H1 (cell line): ENCODE results near the gene CBX4. TPM values are rescaled to one million over a fixed set of nuclear protein-coding genes. Genes with fewer than 3 reads are reported as not detected.

Source experiments
- CBX8 ChIP-seq: fragments of 300-800, 300-1000 bp; sonication (generic); IDR thresholded peaks from 2 replicates; pipeline ENCODE4 v1.7.1; 2016; ENCODE audit warnings: low read depth, low read length, borderline replicate concordance
- CTBP2 ChIP-seq: IDR thresholded peaks from 2 replicates; pipeline ENCODE4 v1.7.0; 2011; ENCODE audit warnings: borderline replicate concordance, mild to moderate bottlenecking, moderate library complexity, mixed read lengths, low read length; ENCODE audit not compliant: insufficient read depth, insufficient read length
- FOSL1 ChIP-seq: IDR thresholded peaks from 2 replicates; pipeline ENCODE4 v1.6.1; 2011; ENCODE audit warnings: mild to moderate bottlenecking, low read depth, low read length, moderate library complexity; ENCODE audit not compliant: insufficient read depth
- SIN3A ChIP-seq, 2 experiments: IDR thresholded peaks in 1 of 2; conservative IDR thresholded peaks in 1 of 2; 2 replicates each; pipeline ENCODE4 v1.6.1; 2011 to 2012; ENCODE audit warnings: low read length in 2 of 2, improper control_type of control experiment in 1 of 2, low read depth in 1 of 2, mild to moderate bottlenecking in 1 of 2
- SRF ChIP-seq: IDR thresholded peaks from 2 replicates; pipeline ENCODE4 v1.6.1; 2011; ENCODE audit warnings: mild to moderate bottlenecking, low read depth, low read length, moderate library complexity
- polyA plus RNA-seq, 7 experiments: library from polyadenylated mRNA; depleted of rRNA in 3 of 7; stranded (reverse) in 5 of 7; unstranded in 2 of 7; fragments of >200 nt in 5 of 7; fragments of 200-250 nt in 2 of 7; gene quantifications; 1 replicate in 5 of 7; 2 replicates in 1 of 7; 4 replicates in 1 of 7; pipeline versions ENCODE4 v1.2.1 to v1.2.3, GENCODE V29; 2011 to 2013; ENCODE audit warnings: missing spikeins in 2 of 7, mixed read lengths in 2 of 7
- total RNA-seq: library from RNA; stranded (reverse); fragmentation: NEBNext Ultra II Directional; extraction: Animal tissue kit (Norgen Biotek cat#: 25700); gene quantifications from 2 replicates; pipeline ENCODE4 v1.2.1, GENCODE V29; 2021
- TF ChIP-seq, protein P1 (sequence below): IDR thresholded peaks from 2 replicates; pipeline ENCODE4 v1.6.1; 2011; ENCODE audit warnings: low read length, improper control_type of control experiment
- TF ChIP-seq, protein P2 (sequence below): IDR thresholded peaks from 2 replicates; pipeline ENCODE4 v1.6.1; 2012; ENCODE audit warnings: inconsistent platforms

Gene CBX4
- total and polyA plus RNA-seq, 2 of the 8 experiments (the other 6 are each of a cell fraction or from before 2014, with no cell fraction given): 1.8 to 4.0 TPM

DNA sequence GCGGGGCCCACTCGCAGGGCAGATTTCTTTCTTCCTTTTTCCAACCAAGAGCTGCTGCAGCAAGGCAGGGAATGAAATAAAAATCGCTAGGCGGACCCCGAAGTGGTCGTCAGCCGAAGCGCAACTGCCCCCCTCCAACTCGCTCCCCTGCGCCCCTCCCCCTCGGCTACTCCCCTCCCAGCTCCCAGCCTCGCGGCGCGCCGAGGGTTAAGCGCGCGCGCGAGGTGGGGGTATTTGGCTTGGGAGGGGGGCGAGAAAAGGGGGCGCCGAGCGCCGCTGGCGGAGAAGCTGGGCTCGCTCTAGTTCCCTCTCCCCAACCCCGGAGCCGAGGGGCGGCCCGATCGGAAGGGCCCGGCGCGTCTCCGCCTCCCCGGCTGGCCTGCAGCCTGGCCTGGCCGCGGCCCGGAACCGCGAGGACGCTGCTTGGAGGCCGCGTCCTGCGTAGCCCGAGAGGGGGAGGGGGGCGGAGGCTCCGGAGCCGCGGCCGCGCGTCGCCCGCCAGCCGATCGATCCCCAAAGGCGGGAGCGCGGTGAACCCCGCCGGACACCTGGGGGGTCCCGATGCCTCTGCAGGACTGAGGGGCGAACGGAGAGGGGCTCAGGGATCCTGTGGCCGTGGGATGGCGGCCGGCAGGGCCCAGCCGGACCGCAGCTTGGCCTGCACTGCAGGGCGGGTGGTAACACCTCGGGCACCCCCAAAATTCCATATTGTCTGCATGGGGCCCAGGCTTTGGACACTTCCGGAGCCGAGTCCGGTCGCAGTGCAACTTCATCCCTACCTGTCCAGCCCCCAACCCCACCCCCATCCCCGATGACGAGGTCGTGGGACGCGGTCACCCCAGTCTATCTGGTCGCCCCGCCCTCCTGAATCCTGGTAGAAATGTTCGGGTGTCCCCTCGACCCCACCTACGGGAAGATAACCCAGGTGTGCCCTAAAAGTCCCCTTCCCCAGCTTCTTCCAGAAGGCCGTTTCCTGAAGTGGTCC is 4.9 kb upstream of the CBX4 start (continued):
- no peak for TF ChIP-seq SIN3A (conservative IDR thresholded peaks at IDR 0.05 in 1 of 2, IDR thresholded peaks at IDR 0.05 in 1 of 2; ENCODE audit: low read depth in 1 of 2, low read length in 2 of 2)
- TF ChIP-seq CTBP2: peak; percentile 58
- no peak for TF ChIP-seq SRF
- TF ChIP-seq, protein P1, sequence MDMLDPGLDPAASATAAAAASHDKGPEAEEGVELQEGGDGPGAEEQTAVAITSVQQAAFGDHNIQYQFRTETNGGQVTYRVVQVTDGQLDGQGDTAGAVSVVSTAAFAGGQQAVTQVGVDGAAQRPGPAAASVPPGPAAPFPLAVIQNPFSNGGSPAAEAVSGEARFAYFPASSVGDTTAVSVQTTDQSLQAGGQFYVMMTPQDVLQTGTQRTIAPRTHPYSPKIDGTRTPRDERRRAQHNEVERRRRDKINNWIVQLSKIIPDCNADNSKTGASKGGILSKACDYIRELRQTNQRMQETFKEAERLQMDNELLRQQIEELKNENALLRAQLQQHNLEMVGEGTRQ: no peak
- no peak for TF ChIP-seq FOSL1
- peak; percentile 44; the same call in 1 of the 2 replicates for TF ChIP-seq CBX8
- TF ChIP-seq, protein P2, sequence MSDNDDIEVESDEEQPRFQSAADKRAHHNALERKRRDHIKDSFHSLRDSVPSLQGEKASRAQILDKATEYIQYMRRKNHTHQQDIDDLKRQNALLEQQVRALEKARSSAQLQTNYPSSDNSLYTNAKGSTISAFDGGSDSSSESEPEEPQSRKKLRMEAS: peak; percentile 40; the same call in 1 of the 2 replicates
